ENCODE data around the gene AQP2. TPM values are rescaled to one million over a fixed set of nuclear protein-coding genes. Genes with fewer than 3 reads are reported as not detected.

The AQP2 gene
- total RNA-seq, 2 experiments from 2014 or later, result not detected

DNA sequence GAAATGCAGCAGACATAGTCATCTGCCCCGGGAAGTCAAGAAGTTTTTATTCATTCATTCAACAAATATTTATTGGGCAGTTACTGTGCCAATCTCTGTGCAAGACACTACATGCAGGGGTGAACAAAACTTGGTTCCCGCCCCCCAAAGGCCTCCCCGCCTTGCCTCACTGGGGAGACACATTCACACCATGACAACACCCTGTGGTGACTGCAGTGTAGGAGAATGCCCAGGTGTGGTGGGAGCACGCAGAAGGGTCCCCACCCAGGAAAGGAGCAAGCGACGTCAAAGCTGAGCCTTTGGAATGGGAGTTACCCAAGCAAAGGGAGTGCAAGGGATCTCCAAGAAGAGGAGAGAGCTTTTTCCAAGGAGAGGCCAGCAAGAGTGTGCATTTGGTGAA, 20.6 kb downstream of the AQP2 start:
- CTCF ChIA-PET, result no interaction called here
- H3K4me1 Mint-ChIP-seq (ENCODE audit: low read depth), result no peaks in the 10 kb centered on the region
- H3K27ac Mint-ChIP-seq, result no peak overlapping the region
- no peak for DNase-seq
- no peaks in the 10 kb centered on the region for H3K36me3 Mint-ChIP-seq (ENCODE audit: low read depth)
- no peak overlapping the region for H3K4me3 Mint-ChIP-seq
- intact Hi-C loops (cut with micrococcal nuclease), result no loop called here
- peaks cover 15% of the 10 kb centered on the region for H3K27me3 Mint-ChIP-seq (ENCODE audit: low read depth)
- no peaks in the 10 kb centered on the region for H3K9me3 Mint-ChIP-seq

GRCh38 chr12:49972129-49972528, 21.6 kb downstream of the AQP2 start:
- no peak for DNase-seq
- no peak overlapping the region for H3K4me3 Mint-ChIP-seq
- H3K27ac Mint-ChIP-seq, result no peak overlapping the region
- H3K4me1 Mint-ChIP-seq (ENCODE audit: low read depth), result no peaks in the 10 kb centered on the region
- H3K36me3 Mint-ChIP-seq (ENCODE audit: low read depth), result no peaks in the 10 kb centered on the region
- no peaks in the 10 kb centered on the region for H3K9me3 Mint-ChIP-seq
- peaks cover 11% of the 10 kb centered on the region for H3K27me3 Mint-ChIP-seq (ENCODE audit: low read depth)
- intact Hi-C loops (cut with micrococcal nuclease), result no loop called here
- CTCF ChIA-PET, result interaction anchor here (0.8 to 1.2 kb wide), 2 partner anchors 67 to 98 kb away, joined by 3 read pairs; no protein-coding TSS in a partner anchor

DNA sequence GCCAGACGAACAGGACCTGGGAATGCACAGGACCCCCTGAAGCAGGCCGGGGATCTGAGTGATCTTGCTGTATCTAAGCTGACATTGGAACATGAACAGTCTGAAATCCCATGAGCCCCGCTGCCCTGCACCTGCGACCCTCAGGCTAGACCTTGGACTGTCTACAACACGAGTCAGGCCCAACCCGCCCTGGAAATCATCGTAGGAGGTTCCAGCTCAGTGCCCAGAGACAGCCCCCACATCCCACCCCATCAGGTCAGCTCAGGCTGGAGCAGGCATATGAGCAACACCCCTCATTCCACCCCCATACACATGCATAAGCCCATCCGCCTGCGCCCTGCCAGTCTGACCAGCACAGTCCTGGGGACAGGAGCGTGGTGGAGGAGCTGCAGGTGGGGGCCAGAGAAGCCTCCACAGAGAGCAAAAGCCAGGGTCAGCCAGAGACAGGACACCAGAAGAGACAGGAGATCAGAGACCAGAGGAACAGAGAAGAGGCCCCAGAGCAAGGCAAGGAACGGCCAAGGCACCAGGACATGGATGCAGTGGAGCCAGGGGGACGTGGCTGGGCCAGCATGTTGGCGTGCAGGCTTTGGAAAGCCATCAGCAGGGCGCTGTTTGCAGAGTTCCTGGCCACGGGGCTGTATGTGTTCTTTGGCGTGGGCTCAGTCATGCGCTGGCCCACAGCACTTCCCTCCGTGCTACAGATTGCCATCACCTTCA, 22.3 kb downstream of the AQP2 start, which contains the start of gene AQP6:
Gene AQP6 (plus strand): TSS at position 307 of the 720 bp plus-strand sequence. CDS start 227 bp downstream, at position 534.
- Mint-ChIP-seq H3K4me3 (no peak within 1 kb of the TSS), H3K27ac (no peak within 1 kb of the TSS), H3K36me3 (ENCODE audit: low read depth) (no peaks in the 10 kb centered on the region), H3K9me3 (no peaks in the 10 kb centered on the region), H3K4me1 (ENCODE audit: low read depth) (no peaks in the 10 kb centered on the region), H3K27me3 (ENCODE audit: low read depth) (peaks cover 11% of the 10 kb centered on the region)
- no peak for DNase-seq
- intact Hi-C loops (cut with micrococcal nuclease), result no loop called here
- CTCF ChIA-PET, result interaction anchor here (0.6 to 1.2 kb wide), 3 partner anchors 67 to 97 kb away, joined by 3 to 4 read pairs (median 3); no protein-coding TSS in a partner anchor

DNA sequence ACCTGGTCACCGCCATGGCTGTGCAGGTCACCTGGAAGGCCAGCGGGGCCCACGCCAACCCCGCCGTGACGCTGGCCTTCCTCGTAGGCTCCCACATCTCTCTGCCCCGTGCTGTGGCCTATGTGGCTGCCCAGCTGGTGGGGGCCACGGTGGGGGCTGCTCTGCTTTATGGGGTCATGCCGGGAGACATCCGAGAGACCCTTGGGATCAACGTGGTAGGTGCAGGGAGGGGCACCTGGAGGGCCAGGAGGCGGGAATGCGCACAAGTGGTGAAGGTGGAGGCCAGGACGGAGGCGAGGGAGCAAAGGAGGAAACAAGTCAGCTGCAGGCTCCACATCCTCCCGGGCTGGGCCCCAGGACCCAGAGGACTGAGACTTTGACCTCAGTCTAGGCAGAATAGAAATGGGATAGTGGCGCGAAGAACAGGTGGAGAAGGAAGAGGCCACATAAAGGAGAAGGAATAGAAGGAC, 22.9 kb downstream of the AQP2 start:
- Mint-ChIP-seq H3K4me3 (no peak overlapping the region), H3K27ac (no peak overlapping the region), H3K4me1 (ENCODE audit: low read depth) (no peaks in the 10 kb centered on the region), H3K36me3 (ENCODE audit: low read depth) (no peaks in the 10 kb centered on the region), H3K9me3 (no peaks in the 10 kb centered on the region), H3K27me3 (ENCODE audit: low read depth) (peaks cover 6% of the 10 kb centered on the region)
- CTCF ChIA-PET, result interaction anchor here (0.6 kb wide), 1 partner anchor 68 kb away, joined by 4 read pairs; no protein-coding TSS in a partner anchor
- DNase-seq, result no peak
- intact Hi-C loops (cut with micrococcal nuclease), result no loop called here

- DNase-seq, result no peak
- intact Hi-C loops (cut with micrococcal nuclease), result no loop called here
- no peaks in the 10 kb centered on the region for H3K36me3 Mint-ChIP-seq (ENCODE audit: low read depth)
- H3K9me3 Mint-ChIP-seq, result no peaks in the 10 kb centered on the region
- H3K27ac Mint-ChIP-seq, result no peak overlapping the region
- H3K27me3 Mint-ChIP-seq (ENCODE audit: low read depth), result peaks cover 3% of the 10 kb centered on the region
- CTCF ChIA-PET, result no interaction called here
- no peak overlapping the region for H3K4me3 Mint-ChIP-seq
- no peaks in the 10 kb centered on the region for H3K4me1 Mint-ChIP-seq (ENCODE audit: low read depth)
Measured at GRCh38 chr12:49974231-49974675, 23.7 kb downstream of the AQP2 start.

- Mint-ChIP-seq H3K27ac (no peak overlapping the region), H3K4me1 (ENCODE audit: low read depth) (no peaks in the 10 kb centered on the region), H3K4me3 (no peak overlapping the region), H3K9me3 (no peaks in the 10 kb centered on the region), H3K36me3 (ENCODE audit: low read depth) (no peaks in the 10 kb centered on the region), H3K27me3 (ENCODE audit: low read depth) (peaks cover 3% of the 10 kb centered on the region)
- CTCF ChIA-PET, result no interaction called here
- intact Hi-C loops (cut with micrococcal nuclease), result no loop called here
- no peak for DNase-seq
Measured at GRCh38 chr12:49974677-49975317, 24.3 kb downstream of the AQP2 start.

DNA sequence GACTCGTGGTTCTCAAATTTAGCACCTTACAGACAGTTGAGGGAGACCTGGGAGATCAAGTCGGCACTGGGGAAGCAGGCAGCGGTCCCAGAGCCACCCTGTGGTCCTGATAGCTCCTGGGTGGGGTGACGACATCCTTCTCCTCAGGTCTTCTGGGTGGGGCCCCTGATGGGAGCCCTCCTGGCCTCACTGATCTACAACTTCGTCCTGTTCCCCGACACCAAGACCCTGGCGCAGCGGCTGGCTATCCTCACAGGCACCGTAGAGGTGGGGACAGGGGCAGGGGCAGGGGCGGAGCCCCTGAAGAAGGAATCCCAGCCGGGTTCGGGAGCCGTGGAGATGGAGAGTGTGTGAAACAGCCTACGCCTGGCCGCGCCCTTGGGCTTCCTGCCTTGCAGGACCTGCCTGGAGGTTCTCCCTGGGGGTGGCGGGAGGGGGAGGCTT, 24.8 kb downstream of the AQP2 start:
- no peaks in the 10 kb centered on the region for H3K9me3 Mint-ChIP-seq
- CTCF ChIA-PET, result no interaction called here
- no peak overlapping the region for H3K27ac Mint-ChIP-seq
- intact Hi-C loops (cut with micrococcal nuclease), result no loop called here
- H3K4me3 Mint-ChIP-seq, result no peak overlapping the region
- no peaks in the 10 kb centered on the region for H3K4me1 Mint-ChIP-seq (ENCODE audit: low read depth)
- H3K27me3 Mint-ChIP-seq (ENCODE audit: low read depth), result peaks cover 3% of the 10 kb centered on the region
- no peaks in the 10 kb centered on the region for H3K36me3 Mint-ChIP-seq (ENCODE audit: low read depth)
- DNase-seq, result no peak

- CTCF ChIA-PET, result interaction anchor here (0.6 to 0.7 kb wide), 2 partner anchors 10 to 109 kb away, joined by 3 read pairs; no protein-coding TSS in a partner anchor
- no peaks in the 10 kb centered on the region for H3K9me3 Mint-ChIP-seq
- no peak overlapping the region for H3K27ac Mint-ChIP-seq
- DNase-seq, result no peak
- no peak overlapping the region for H3K4me3 Mint-ChIP-seq
- peaks cover 3% of the 10 kb centered on the region for H3K27me3 Mint-ChIP-seq (ENCODE audit: low read depth)
- no peaks in the 10 kb centered on the region for H3K36me3 Mint-ChIP-seq (ENCODE audit: low read depth)
- no peaks in the 10 kb centered on the region for H3K4me1 Mint-ChIP-seq (ENCODE audit: low read depth)
- intact Hi-C loops (cut with micrococcal nuclease), result no loop called here
Measured at GRCh38 chr12:49976557-49976956, 26.0 kb downstream of the AQP2 start.

DNA sequence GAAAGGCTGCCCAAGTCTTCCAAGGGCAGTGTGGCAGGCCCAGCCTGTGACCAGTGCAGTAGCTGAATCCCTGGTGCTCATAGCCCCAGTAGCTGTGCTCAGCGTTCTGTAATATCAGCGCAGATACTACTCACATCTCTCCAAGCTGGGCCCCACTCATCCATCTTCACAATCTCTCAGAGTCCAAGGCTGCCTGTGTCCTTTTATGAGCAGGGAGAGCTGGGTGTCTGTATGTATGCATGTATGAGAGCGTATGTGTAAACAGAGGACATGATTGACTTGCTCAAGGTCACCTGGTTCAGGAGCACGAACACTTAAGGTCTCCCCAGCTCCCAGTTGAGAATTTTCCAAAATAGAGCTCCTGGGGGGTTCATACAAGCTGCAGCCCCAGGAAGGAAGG, 27.6 kb downstream of the AQP2 start:
- intact Hi-C loops (cut with micrococcal nuclease), result no loop called here
- Mint-ChIP-seq H3K4me3 (no peak overlapping the region), H3K36me3 (ENCODE audit: low read depth) (no peaks in the 10 kb centered on the region), H3K4me1 (ENCODE audit: low read depth) (no peaks in the 10 kb centered on the region), H3K27ac (no peak overlapping the region), H3K9me3 (no peaks in the 10 kb centered on the region), H3K27me3 (ENCODE audit: low read depth) (no peaks in the 10 kb centered on the region)
- CTCF ChIA-PET, result interaction anchor here (0.9 to 7.3 kb wide), 4 partner anchors 11 to 92 kb away, joined by 3 to 76 read pairs (median 5); no protein-coding TSS in a partner anchor
- DNase-seq, result no peak

- Mint-ChIP-seq H3K4me3 (no peak overlapping the region), H3K27me3 (ENCODE audit: low read depth) (no peaks in the 10 kb centered on the region), H3K27ac (no peak overlapping the region), H3K4me1 (ENCODE audit: low read depth) (no peaks in the 10 kb centered on the region), H3K36me3 (ENCODE audit: low read depth) (no peaks in the 10 kb centered on the region), H3K9me3 (no peaks in the 10 kb centered on the region)
- intact Hi-C loops (cut with micrococcal nuclease), result no loop called here
- DNase-seq, result no peak
- CTCF ChIA-PET, result interaction anchor here (0.6 to 7.3 kb wide), 7 partner anchors 12 to 324 kb away, joined by 3 to 76 read pairs (median 5); no protein-coding TSS in a partner anchor
Measured at GRCh38 chr12:49979016-49979586, 28.6 kb downstream of the AQP2 start.

- Mint-ChIP-seq H3K4me3 (no peak overlapping the region), H3K4me1 (ENCODE audit: low read depth) (no peaks in the 10 kb centered on the region), H3K27ac (no peak overlapping the region), H3K36me3 (ENCODE audit: low read depth) (no peaks in the 10 kb centered on the region), H3K9me3 (no peaks in the 10 kb centered on the region), H3K27me3 (ENCODE audit: low read depth) (no peaks in the 10 kb centered on the region)
- CTCF ChIA-PET, result interaction anchor here (0.6 to 7.3 kb wide), 6 partner anchors 13 to 1883 kb away, joined by 3 to 76 read pairs (median 6); no protein-coding TSS in a partner anchor
- intact Hi-C loops (cut with micrococcal nuclease), result no loop called here
- no peak for DNase-seq
Measured at GRCh38 chr12:49979791-49980190, 29.3 kb downstream of the AQP2 start.
